HG03139 (cell line): ENCODE results near the gene BEAN1.

Source experiments
- ATAC-seq: cut with Tn5 transposase; IDR thresholded peaks from one replicate; pipeline ENCODE4 v1.9.1; 2021; ENCODE audit not compliant: unreplicated experiment

BEAN1 gene

GRCh38 chr16:66418165-66418962, 8.7 kb upstream of the BEAN1 start:
- no peak for ATAC-seq

DNA sequence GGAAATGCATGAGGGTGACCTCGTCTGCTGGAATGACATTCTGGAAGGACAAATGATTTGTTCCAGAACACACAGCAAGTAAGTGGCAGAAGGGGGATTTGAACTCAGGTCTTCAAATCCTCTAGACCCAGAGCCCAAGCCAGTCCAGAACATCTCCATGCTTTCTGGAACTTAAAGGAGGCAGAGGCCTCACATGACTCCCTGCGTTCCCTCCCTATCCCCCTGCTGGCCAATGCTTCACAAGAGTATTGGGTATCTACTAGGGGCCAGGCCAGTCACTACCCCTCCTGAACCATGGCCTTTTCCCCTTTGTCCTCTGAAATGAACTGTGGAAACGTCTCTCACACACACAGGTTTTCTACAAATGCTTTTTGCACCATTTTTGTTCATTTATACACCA, 7.6 kb upstream of the BEAN1 start:
- no peak for ATAC-seq

DNA sequence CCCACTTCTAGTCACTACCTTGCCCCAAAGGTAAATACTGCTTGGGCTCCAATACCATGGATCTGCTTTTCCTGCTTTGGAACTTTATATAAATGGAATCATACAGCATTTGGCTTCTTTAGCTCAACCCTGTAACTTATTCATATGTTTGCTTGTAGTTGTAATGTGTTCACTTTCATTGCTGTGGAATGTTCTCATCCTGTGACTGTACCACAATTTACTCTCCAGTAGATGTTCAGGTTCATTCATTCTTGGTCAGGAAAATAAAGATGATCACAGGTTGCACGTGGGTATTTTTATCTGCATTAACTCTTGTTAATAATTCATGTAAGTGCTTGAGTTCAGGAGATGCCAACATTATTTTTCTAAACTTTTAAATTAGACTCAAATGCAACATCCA, 6.7 kb upstream of the BEAN1 start:
- ATAC-seq = no peak

- ATAC-seq = no peak
These were observed 5.2 kb upstream of the BEAN1 start for GRCh38 chr16:66421891-66422290.

- ATAC-seq = no peak
These were observed 4.7 kb upstream of the BEAN1 start for GRCh38 chr16:66422366-66422765.

GRCh38 chr16:66423177-66423576, 3.9 kb upstream of the BEAN1 start:
- no peak for ATAC-seq

- no peak for ATAC-seq
These were observed 1.4 kb upstream of the BEAN1 start for GRCh38 chr16:66425651-66426050.

GRCh38 chr16:66426112-66427035, 721 bp upstream of the BEAN1 start:
- ATAC-seq = no peak

GRCh38 chr16:66427871-66428681, 981 bp downstream of the BEAN1 start:
- ATAC-seq = no peak

DNA sequence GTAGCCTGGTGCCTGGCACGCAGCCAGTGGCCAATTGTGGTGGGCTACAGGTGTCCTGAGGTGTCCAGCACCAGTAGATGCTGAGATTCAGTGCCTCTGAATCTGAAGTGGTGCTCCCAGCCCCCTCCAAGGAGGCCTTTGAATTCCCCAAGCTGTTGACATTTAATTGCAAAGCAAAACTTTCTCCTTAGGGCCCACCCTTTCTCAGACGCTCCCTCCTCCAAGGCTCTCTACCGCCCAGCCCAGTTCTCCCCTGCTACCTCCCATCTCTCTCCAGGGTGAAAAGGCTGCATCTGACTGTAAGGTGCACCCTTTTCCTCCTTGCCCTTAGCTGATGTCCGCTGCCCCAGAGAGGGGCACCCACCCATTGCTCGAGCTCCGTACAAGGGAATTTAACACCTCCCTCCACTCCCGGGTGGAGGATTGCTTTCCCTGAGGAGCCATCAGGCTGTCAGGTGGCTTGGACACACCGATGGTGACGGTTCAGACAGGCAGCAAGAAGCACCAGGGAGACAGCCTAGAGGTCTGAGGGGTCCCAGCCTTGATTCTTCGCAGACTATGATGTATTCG, 1.7 kb downstream of the BEAN1 start:
- no peak for ATAC-seq

DNA sequence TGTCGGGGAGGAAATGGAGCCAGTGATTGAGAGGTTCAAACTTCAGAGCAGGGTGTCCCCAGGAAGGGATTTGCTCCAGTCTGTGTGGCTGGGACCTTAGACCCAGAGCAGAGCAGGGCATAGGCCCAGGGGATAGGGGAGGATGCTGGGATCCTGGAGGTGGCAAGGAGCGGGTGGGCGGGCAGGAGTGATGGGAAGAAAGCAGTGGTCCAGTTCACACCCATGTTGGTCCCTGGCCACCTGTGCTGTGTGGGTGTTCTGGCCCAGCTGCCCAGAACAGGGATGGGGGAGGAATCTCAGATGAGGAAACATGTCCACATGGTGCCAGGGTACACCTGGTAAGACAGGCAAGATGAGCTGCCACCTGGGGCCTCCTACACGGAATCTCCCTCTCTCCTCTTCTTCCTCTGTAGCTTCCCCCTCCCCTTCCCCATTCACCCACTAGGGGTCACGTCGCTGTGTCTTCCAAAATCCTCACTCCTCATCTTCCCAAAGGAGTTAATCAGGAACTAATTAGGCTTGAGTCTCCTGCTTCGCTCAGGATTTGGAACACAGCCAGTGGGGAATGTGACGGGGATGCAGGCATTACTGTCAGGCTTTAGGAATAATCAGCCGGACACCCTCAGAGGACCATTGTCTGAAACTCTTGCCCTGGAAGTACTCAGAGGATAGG, 2.3 kb downstream of the BEAN1 start:
- ATAC-seq = no peak

DNA sequence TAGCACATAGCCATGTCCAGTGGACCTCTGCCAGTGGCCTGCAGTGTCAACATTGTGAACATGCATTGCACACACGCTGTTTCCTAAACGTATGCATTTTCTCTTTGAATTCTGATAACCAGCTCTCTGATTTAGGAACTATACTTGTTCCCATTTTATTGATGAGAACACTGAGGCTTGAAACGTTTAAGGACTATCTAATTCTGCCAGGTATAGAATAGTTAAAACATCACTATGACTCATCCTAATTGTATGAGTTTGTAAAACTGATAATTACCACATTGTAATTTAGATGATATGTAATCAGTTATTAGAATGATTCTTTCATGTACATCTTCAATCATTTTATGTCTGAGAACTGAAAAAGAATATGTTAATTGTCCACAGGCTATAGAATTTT, 3.1 kb downstream of the BEAN1 start:
- no peak for ATAC-seq

GRCh38 chr16:66431760-66432159, 4.7 kb downstream of the BEAN1 start:
- no peak for ATAC-seq

DNA sequence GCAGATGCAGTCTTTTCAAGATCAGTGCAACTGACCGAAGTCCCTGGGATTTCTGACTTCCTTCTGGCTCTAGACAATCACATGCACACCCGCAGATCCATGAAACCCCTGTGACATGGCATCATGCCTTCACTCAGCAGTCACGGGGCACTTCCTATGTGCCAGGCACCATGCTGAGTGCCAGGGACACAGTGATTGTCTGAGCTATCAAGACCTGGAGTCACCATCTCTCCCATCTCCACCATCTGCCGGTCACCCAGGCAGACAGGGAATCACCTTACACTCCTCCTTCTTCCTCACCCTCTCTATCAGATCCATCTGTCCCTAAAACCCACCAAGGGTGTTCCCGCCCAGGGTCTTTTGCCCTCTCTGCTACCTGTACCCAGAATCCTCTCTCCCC, 5.3 kb downstream of the BEAN1 start:
- ATAC-seq = no peak

DNA sequence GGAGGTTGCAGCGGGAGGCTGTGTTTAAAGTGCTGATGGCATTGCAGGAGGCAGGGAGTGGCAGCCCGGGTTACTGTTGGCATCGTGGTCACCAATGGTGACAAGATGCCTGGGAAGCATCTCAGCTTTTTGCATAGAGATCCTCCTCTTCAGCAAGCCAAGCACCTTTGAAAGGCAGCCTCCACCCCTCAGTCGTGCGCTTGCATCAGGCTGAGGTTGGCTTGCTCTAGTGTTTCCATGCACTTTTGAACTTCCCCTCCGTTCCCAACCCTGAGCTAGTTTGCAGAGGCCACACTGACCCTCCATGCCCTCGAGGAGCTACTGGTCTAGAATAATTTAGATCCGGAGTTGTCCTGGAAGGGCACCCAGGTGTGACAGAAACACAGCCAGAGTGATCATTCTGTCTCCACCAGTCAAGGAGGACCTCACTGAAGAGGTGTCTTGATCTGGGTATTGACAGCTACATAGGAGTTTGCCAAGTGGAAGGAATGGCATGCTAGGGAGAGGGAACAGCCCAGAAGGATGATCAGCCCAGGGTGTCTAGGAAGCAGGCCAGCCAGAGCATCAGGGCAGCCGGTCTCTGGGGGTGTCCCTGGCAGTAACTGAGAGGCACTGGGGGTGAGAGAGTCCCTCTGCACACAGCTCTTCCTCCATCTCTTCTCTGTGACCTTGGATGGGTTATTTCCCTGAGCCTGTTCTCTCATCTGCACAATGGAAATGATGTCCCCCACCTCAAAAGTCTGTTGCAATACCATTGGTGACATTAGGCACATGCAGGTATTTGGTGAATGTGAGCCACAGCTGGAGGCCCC, 7.7 kb downstream of the BEAN1 start:
- no peak for ATAC-seq

DNA sequence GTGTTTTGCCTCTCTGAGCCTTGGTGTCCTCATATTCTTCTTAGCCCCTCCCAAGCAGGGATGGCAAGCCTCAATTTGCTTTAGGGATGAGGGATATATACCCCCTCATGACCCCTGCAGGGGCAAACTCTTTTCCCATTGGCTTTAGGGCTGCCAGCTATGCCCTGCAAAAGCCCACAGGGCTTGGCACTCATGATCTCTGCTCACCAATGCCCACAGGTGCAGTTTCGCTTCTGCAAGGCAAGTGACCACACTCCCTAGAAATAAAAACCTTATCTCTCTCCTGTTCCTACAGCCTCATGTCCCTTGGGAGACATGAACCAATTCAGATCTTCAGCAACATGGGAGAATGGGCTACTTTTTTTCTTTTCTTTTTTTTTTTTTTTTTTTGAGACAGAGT, 8.8 kb downstream of the BEAN1 start:
- ATAC-seq = no peak

GRCh38 chr16:66437391-66437945, 10.4 kb downstream of the BEAN1 start:
- ATAC-seq = no peak

- ATAC-seq = no peak
These were observed 11.4 kb downstream of the BEAN1 start for GRCh38 chr16:66438536-66438935.

- no peak for ATAC-seq
These were observed 12.1 kb downstream of the BEAN1 start for GRCh38 chr16:66439051-66439730.
